GM19372 (cell line): ENCODE measurements around the gene OR51E2.

Experiments
- ATAC-seq: cut with Tn5 transposase; IDR thresholded peaks from one replicate; pipeline ENCODE4 v1.9.1; 2021; ENCODE audit warnings: mild to moderate bottlenecking, low read depth, moderate library complexity; ENCODE audit not compliant: unreplicated experiment

Gene OR51E2

DNA sequence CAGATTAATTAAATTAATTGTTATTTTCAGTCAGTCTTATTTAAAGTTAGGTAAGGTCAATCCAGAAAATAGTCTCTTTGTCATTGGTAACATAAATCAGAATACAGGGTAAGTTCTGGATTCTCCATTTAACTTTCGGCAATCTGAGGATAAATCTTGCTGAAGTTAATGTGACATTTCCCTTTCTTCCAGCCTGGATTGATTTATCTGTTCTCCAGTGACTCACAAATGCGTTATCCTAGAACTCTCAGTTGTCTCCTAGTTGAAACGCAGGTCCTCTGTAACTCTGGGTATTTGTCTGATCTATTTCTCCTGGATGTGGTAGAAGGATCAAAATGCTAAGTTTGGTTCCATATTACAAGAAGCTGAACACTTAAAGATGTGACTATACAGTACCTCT is 32.9 kb downstream of the OR51E2 start:
- no peak for ATAC-seq

DNA sequence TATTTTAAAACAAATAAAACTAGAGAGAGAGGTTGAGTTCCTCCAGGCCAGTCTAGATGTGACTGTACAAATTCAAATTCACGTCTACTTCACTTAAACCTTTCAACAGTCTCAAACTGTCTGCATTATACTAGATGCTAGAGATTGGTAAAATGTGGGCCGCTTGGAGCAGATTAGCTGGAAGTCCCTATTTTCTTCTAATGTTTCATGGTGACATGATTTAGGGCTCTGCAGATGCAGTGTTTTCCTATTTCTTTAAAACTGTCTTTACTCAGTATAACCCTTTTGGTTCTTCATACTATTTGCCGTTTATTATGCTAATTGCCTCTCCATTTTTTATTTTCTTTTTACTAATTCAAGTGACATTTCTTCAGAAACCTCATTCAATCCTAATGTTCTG is 33.5 kb downstream of the OR51E2 start:
- ATAC-seq: no peak

DNA sequence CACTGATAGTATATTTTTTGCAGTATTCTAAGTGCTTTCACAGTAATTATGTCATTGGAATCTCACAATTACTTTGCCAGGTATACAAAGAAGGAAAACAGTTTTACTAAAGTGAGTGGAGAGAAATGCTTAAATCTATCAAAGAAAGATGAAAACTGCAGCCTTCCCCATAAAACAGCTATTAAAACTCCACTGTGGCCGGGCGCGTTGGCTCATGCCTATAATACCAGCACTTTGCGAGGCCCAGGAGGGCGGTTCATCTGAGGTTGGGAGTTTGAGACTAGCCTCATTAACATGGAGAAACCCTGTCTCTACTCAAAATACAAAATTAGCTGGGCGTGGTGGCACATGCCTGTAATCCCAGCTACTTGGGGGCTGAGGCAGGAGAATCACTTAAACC is 34.8 kb downstream of the OR51E2 start:
- no peak for ATAC-seq

DNA sequence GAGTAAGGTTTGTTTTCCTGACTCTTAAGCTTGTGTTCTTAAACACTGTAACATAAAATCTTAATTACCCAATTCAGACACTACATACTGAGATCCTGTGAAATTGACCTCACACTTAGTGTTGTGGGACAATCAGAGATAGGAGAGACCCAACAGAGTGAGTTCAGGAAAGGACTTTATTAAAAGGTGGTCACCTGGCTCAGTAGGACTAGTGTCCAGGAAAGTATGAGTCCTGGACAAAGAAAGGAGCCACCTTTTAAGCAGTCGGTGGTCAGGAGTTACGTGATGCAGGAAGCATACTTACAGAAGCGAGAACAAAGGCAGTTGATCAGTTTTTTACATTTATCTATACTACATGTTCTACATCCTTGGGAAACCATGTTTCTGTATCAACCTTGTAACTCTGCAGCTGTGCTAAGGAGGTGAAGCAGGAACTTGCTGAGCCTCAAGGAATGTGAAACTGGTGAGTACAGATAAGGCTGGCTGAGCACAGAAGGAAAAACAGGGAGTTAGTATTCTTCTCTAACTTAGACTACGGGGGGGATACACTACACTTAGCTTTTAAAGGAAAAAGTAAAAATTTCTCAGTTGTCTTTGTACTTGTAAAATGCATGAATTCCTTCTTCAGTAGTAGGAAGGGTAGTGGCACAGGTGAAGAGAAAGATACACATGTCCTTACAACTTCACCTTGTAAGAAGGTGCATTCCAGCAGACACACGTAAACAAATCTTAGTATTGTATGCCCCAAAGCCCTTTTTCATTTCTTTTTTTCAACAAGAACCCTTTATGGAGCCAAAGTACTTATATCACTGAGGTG is 38.8 kb downstream of the OR51E2 start:
- no peak for ATAC-seq

DNA sequence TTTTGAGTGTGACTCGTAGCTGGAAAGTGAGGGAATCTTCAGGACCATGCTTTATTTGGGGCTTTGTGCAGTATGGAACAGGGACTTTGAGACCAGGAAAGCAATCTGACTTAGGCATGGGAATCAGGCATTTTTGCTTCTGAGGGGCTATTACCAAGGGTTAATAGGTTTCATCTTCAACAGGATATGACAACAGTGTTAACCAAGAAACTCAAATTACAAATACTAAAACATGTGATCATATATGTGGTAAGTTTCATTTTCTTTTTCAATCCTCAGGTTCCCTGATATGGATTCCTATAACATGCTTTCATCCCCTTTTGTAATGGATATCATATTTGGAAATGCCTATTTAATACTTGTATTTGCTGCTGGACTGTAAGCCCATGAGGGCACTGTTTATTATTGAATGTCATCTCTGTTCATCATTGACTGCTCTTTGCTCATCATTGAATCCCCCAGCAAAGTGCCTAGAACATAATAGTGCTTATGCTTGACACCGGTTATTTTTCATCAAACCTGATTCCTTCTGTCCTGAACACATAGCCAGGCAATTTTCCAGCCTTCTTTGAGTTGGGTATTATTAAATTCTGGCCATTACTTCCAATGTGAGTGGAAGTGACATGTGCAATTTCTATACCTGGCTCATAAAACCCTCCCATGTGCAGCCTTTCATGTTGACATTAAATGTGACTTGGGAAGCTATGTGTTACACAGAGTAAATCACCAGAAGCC is 42.9 kb downstream of the OR51E2 start:
- no peak for ATAC-seq

DNA sequence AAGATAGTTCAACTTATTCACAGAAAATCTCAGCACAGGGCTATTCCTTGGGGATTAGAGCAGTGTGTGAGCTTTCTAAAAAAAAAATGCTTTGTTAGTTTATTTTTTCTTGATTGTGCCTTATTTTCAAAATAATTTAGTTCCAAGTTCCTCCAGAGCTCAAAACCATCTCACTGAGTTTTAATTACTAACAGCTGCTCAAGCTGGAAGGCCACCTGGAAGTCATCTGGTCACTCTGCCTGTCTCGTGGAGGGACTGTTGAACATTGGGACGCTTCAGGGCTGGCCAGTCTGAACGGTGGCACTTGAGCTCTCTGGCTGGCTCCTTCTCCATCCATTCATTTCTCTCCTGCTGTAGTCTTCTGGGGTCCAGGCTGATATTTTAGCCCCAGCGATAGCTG is 49.9 kb downstream of the OR51E2 start:
- no peak for ATAC-seq

DNA sequence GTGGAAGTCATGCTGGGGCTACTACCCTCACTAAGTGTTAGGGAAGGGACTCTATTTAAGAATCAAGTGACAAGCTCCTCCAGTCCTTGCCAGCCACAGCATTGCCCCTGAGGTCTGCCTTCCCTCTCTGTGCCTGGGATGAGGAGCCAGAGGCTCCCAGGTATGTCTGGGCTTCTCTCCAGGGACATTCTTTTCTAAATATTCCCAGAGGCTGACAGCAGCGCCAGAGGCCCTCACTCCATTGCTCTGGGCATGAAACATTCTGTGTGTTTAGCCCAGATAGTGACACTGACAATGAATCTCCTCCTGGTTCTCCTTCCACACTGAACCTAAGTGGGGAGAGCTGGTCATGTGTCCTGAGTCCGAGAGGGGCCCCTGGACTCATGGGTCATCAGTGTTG is 51.7 kb downstream of the OR51E2 start:
- no peak for ATAC-seq

DNA sequence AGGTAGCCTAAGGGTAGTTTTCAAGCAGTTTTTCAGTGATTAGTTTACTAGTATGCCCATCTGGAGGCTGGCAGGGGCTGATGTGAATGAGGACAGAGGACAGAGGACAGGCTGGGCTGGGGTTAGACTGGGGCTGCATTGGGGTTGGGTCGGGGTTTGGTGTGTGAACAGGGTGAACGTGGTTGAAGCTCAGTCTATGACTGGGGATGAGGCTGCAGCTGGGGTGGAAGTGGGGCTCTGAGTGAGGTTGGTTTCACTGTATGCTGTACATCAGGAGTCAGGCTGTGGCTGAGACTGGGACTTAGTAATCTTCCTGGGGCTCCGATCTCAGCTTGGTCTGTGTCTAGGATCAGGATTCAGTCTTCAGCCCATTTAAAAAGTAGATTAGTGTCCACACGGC is 53.4 kb downstream of the OR51E2 start:
- no peak for ATAC-seq

DNA sequence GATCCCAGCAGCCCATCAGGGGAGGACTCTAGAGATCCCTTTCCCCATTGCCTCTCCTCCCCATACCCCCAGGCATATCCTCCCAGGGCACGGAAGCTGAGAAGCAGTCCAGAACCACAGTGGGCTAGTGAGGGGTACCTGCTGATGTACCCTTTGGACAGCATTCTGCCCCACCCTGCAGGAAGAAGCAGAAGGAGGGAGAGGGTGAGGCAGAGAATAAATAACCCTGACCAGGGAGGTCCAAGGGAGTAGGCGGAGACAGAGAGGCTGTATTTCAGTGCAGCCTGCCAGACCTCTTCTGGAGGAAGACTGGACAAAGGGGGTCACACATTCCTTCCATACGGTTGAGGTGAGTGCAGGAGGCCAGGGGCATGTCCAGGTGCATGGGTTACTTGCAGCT is 54.0 kb downstream of the OR51E2 start, which contains the start of gene OR51E1:
TSS of gene OR51E1 (plus strand) at position 301 of the 400 bp plus-strand sequence. CDS start 8,545 bp downstream, outside the sequence.
- ATAC-seq: no peak

DNA sequence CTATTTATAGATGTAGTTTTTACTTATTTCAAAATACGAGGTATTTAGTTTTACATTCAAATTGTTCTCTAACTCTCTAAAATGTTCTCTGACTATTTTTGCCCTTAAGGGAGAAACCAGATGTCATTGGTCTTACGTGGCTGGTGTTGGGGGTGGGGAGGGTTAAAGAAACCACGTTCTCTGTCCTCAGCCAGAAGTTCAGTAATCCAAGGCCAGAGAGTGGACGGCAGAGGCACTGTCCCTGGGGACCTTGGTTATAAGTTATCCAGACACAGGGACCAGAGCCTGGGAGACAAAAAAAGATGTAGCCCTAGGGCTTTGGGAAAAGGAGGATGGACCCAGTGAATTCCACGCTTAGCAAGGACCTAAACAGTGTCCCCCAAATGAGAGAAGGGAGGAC is 54.6 kb downstream of the OR51E2 start:
- no peak for ATAC-seq

DNA sequence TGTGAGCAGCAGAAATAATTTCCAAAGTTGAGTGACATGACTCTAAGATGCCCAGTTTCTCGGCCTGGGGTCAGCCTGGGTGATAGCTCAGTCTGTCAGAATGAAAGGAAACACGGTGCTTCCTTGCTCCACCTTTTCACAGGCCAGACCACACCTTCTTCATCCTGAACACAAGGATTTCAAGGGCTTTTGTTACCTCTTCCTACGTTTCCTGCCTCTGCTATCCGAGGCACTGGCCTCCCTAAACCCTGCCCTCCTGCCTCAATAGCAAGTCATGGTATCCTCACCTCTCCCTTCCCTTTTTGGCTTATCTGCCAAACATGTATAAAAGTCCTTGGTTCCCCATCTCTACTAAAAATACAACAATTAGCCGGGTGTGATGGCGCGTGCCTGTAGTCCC is 55.6 kb downstream of the OR51E2 start:
- no peak for ATAC-seq

DNA sequence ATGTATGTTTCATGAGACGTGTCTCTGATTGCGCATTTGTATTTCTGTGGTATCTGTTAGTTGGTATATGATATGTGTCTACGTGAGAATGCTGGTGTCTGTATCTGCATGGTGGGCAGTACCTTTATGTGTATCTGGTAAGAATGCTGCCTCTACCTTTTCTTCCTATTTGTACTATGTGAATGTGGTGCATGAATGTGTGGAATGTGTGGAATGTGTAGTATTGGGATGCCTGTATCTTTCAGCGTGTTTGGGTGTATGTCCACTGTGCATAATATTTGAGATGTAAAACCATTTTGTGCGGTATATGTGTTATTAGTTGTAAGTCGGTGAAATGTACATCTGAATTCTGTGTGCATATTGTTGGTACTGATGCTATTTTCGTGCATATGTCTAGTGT is 56.2 kb downstream of the OR51E2 start:
- no peak for ATAC-seq

DNA sequence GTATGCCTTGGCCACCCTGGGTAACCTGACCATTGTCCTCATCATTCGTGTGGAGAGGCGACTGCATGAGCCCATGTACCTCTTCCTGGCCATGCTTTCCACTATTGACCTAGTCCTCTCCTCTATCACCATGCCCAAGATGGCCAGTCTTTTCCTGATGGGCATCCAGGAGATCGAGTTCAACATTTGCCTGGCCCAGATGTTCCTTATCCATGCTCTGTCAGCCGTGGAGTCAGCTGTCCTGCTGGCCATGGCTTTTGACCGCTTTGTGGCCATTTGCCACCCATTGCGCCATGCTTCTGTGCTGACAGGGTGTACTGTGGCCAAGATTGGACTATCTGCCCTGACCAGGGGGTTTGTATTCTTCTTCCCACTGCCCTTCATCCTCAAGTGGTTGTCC is 57.7 kb downstream of the OR51E2 start:
- ATAC-seq: no peak

DNA sequence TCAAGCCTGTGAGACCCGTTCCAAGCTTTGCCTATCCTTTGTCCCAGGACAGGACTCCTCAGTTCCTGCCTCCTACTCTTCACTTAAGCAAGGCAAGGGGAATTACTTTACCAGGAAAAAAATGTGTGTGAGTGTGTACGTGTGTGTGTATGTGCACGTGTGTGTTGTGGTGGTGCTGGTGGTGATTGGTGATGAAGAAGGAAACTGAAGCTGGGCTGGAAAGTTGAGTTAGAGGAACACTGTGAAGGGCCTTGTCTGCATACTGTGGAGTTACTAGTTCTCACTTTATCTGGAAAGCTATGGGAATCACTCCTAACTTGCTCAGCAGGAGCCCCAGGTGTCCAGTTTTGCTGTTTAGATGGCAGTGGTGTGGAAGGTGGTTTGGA is 60.0 kb downstream of the OR51E2 start:
- ATAC-seq: no peak

DNA sequence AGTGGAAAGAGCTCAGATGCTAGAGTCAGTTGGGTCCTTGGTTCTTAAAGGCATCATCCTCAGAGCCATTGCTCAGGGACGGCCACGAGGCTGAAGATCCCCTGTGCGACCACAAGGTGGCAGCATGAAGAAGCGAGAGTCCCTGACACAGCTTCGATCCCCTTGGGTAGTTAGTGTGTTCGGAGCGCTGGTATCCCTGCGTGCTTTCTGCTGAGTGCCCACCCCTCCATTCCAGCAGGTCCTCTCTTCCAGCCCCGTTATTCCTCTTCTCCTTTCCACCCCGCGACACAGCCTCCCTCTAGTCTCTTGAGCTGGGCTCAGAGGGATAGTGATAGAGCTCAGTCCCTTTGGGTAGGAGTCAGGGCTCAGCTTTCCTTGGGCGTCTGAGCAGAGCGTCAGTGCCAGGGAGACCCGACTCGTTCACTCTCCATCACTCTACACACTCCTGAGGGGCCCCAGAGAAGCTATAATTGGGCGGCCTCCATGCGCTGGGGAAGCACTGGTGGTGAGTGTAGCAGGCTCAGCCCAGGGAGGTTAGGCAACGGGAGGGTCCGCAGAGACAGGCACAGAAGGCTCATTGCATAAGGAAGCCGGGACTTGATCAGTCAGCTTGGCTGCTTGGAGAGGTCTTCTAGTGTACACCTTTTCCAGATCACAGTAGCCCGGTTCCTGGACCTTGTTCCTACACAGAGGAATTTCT is 60.5 kb downstream of the OR51E2 start, which contains the start of gene OR51D1:
TSS of gene OR51D1 (plus strand) at position 516 of the 700 bp plus-strand sequence. CDS start 2,314 bp downstream, outside the sequence.
- peak; percentile 92 for ATAC-seq

DNA sequence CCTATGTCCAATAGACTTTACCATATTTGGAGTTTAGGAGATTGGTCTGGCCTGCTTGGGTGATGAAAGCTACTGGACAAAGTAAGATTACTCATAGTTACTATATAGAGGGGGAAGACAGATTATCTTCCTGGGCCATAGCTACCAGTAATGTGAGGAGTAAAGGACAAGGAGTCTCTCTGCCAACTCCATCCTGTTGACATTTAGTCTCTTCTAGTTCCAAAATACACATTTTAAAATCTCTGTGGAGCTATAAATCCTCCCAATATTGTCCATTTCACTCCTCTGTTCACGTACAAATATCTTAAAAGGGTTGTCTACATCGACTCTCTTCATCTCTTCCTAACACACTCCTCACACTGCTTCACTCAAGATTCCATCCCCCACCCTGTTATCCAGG is 61.5 kb downstream of the OR51E2 start:
- ATAC-seq: no peak
